SW480 (cell line): Measurements from ENCODE around the gene RARS1.

Source experiments
- DNase-seq: peaks from one replicate; pipeline ENCODE4 v3.0.0-alpha.2; 2016; ENCODE audit warnings: low spot score

The RARS1 gene

GRCh38 chr5:168557389-168557788, 71.1 kb downstream of the RARS1 start:
- DNase-seq, result no peak

- DNase-seq, result no peak
Observed at GRCh38 chr5:168562279-168562678, 76.0 kb downstream of the RARS1 start.

- no peak for DNase-seq
Observed at GRCh38 chr5:168563959-168564358, 77.7 kb downstream of the RARS1 start.

- DNase-seq, result no peak
Observed at GRCh38 chr5:168568738-168569137, 82.5 kb downstream of the RARS1 start.
